ENCODE data around the gene TMEM151B. TPM values are rescaled to one million over a fixed set of nuclear protein-coding genes. Genes with fewer than 3 reads are reported as not detected.
A peak's percentile ranks its signal among the peaks of the same experiment; 100 is the strongest.

The TMEM151B gene
- polyA plus RNA-seq, 1 of the 3 experiments (the other 2 are of a cell fraction) = 0.05 TPM

DNA sequence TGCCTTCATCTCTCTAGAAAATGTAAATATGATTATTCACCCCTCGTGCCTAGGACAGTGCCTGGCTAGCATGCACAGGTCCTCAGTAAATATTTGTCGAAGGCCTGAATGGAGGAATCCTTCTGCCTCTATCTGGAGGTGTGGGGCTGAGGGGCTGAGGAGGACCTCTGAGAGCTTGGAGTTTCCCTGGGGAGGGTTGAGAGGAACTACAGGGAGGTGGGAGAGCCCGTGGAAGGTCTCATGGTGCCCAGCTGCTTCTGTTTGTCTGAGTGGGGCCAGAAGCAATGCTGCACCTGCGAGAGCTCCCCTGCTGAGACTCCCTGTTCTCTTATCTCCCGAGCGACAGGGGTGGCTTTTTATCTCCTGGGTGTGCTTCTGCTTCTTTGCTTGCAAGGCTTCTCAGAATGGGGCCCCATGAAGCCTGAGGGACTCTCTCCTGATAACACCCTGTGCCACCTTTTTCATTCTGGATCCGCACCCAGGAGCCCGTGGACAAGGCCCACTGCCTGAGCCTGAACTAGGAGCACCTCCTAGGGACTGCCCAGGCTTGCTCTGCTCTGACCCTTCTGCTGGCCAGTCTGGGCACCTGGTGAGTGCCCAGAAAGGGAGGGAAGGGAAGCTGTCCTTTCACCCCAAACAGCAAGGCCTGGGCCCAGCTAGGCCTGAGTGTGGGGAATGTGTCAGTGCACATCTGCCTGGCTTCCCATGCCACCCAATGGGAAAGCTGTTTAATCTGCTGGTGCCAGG is 44.5 kb upstream of the TMEM151B start:
- H4K20me1 ChIP-seq (ENCODE audit: insufficient read depth) = peaks cover 5% of the 10 kb centered on the region; the same call in 1 of the 2 replicates
- H3K9me3 ChIP-seq = no peaks in the 10 kb centered on the region
- no peak overlapping the region; a peak in 1 of 4 replicates for H3K4me3 ChIP-seq (ENCODE audit: low read depth in 2 of 2, low read length in 1 of 2)
- no peaks in the 10 kb centered on the region for H3K27me3 ChIP-seq (ENCODE audit: insufficient read depth)
- POLR2A ChIA-PET = interaction anchor here (0.7 to 4.7 kb wide), 4 partner anchors 9 to 42 kb away, joined by 3 to 49 read pairs (median 14); partner anchors contain the start of gene HSP90AB1
- 79% methylated on average over 6 of the region's 8 CpGs for WGBS (ENCODE audit: low lambda C conversion rate)
- H3K27ac ChIP-seq (ENCODE audit: low read depth in 2 of 2, low read length in 1 of 2) = peak overlapping the region in 1 of 2 experiments; percentile 69; a peak in 1 of 4 replicates
- H3K4me2 ChIP-seq = no peak overlapping the region
- no peak overlapping the region for H3K9ac ChIP-seq
- H3K9me2 ChIP-seq = no peaks in the 10 kb centered on the region
- H2AFZ ChIP-seq (ENCODE audit: low read depth) = no peak overlapping the region
- peaks cover 3% of the 10 kb centered on the region for H3F3A ChIP-seq (replicated peaks; ENCODE audit: insufficient read depth)
- CTCF ChIA-PET = interaction anchor here (1.0 to 13.7 kb wide), 5 partner anchors 9 to 131 kb away, joined by 3 to 224 read pairs (median 25); partner anchors contain the start of gene HSP90AB1
- H3K79me2 ChIP-seq (ENCODE audit: insufficient read depth) = peaks cover 7% of the 10 kb centered on the region; the same call in 1 of the 2 replicates
- 0 out of 2 replicates have a peak, but pooled peaks have one; percentile 16 for TF ChIP-seq GATA2 (CRISPR knock-in tag; IDR thresholded peaks at IDR 0.05)
- TF ChIP-seq CHD2 (IDR thresholded peaks at IDR 0.05; ENCODE audit: low read length, partially characterized antibody) = no peak
- TF ChIP-seq MAX (IDR thresholded peaks at IDR 0.05; ENCODE audit: low read depth) = no peak
- TF ChIP-seq, protein P1, sequence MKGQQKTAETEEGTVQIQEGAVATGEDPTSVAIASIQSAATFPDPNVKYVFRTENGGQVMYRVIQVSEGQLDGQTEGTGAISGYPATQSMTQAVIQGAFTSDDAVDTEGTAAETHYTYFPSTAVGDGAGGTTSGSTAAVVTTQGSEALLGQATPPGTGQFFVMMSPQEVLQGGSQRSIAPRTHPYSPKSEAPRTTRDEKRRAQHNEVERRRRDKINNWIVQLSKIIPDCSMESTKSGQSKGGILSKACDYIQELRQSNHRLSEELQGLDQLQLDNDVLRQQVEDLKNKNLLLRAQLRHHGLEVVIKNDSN (IDR thresholded peaks at IDR 0.05; ENCODE audit: borderline replicate concordance, low read depth) = no peak
- no peak for DNase-seq
- peaks cover 14 to 86% of the 10 kb centered on the region in 2 experiments for H3K4me1 ChIP-seq (ENCODE audit: control insufficient read depth in 1 of 2, insufficient read depth in 2 of 2, low read depth in 1 of 2, low read length in 1 of 2)
- H3K36me3 ChIP-seq (replicated peaks in 1 of 2; ENCODE audit: control insufficient read depth in 1 of 2, insufficient read depth in 2 of 2, low read length in 1 of 2) = no peaks in the 10 kb centered on the region

- H3K9ac ChIP-seq = no peak overlapping the region
- H3K9me3 ChIP-seq = no peaks in the 10 kb centered on the region
- H3K36me3 ChIP-seq (replicated peaks in 1 of 2; ENCODE audit: control insufficient read depth in 1 of 2, insufficient read depth in 2 of 2, low read length in 1 of 2) = no peaks in the 10 kb centered on the region
- peaks cover 13 to 80% of the 10 kb centered on the region in 2 experiments for H3K4me1 ChIP-seq (ENCODE audit: control insufficient read depth in 1 of 2, insufficient read depth in 2 of 2, low read depth in 1 of 2, low read length in 1 of 2)
- no peak overlapping the region for H3K4me3 ChIP-seq (ENCODE audit: low read depth in 2 of 2, low read length in 1 of 2)
- no peak overlapping the region for H3K4me2 ChIP-seq
- H3K27ac ChIP-seq (ENCODE audit: low read depth in 2 of 2, low read length in 1 of 2) = peak overlapping the region in 1 of 2 experiments; percentile 69; a peak in 1 of 4 replicates
- H2AFZ ChIP-seq (ENCODE audit: low read depth) = no peak overlapping the region
- ChIA-PET POLR2A (interaction anchor here (0.7 to 3.1 kb wide), 3 partner anchors 8 to 43 kb away, joined by 3 to 25 read pairs (median 4); partner anchors contain the start of gene HSP90AB1), CTCF (interaction anchor here (1.0 to 13.7 kb wide), 8 partner anchors 7 to 131 kb away, joined by 3 to 224 read pairs (median 12); partner anchors contain the start of gene HSP90AB1)
- H3K27me3 ChIP-seq (ENCODE audit: insufficient read depth) = no peaks in the 10 kb centered on the region
- H3F3A ChIP-seq (replicated peaks; ENCODE audit: insufficient read depth) = peaks cover 3% of the 10 kb centered on the region
- TF ChIP-seq FOXM1 (IDR thresholded peaks at IDR 0.05; ENCODE audit: low read depth) (no peak), TCF12 (IDR thresholded peaks at IDR 0.05) (no peak), NRF1 (IDR thresholded peaks at IDR 0.05; ENCODE audit: low read depth, low read length) (no peak), NFIC (IDR thresholded peaks at IDR 0.05; ENCODE audit: borderline replicate concordance) (no peak), FOXJ3 (CRISPR knock-in tag; IDR thresholded peaks at IDR 0.05) (no peak), GATA2 (CRISPR knock-in tag; IDR thresholded peaks at IDR 0.05) (no peak), JUND (IDR thresholded peaks at IDR 0.05) (no peak), RCOR1 (IDR thresholded peaks at IDR 0.05; ENCODE audit: low read length) (no peak), TEAD4 (IDR thresholded peaks at IDR 0.05; ENCODE audit: borderline replicate concordance, insufficient read depth) (no peak), POLR2AphosphoS5 (IDR thresholded peaks at IDR 0.05; ENCODE audit: low read depth, low read length) (no peak), RFX5 (IDR thresholded peaks at IDR 0.05; ENCODE audit: low read length) (no peak)
- TF ChIP-seq, protein P2, sequence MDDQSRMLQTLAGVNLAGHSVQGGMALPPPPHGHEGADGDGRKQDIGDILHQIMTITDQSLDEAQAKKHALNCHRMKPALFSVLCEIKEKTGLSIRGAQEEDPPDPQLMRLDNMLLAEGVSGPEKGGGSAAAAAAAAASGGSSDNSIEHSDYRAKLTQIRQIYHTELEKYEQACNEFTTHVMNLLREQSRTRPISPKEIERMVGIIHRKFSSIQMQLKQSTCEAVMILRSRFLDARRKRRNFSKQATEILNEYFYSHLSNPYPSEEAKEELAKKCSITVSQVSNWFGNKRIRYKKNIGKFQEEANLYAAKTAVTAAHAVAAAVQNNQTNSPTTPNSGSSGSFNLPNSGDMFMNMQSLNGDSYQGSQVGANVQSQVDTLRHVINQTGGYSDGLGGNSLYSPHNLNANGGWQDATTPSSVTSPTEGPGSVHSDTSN (IDR thresholded peaks at IDR 0.05) = no peak
- TF ChIP-seq, protein P3, sequence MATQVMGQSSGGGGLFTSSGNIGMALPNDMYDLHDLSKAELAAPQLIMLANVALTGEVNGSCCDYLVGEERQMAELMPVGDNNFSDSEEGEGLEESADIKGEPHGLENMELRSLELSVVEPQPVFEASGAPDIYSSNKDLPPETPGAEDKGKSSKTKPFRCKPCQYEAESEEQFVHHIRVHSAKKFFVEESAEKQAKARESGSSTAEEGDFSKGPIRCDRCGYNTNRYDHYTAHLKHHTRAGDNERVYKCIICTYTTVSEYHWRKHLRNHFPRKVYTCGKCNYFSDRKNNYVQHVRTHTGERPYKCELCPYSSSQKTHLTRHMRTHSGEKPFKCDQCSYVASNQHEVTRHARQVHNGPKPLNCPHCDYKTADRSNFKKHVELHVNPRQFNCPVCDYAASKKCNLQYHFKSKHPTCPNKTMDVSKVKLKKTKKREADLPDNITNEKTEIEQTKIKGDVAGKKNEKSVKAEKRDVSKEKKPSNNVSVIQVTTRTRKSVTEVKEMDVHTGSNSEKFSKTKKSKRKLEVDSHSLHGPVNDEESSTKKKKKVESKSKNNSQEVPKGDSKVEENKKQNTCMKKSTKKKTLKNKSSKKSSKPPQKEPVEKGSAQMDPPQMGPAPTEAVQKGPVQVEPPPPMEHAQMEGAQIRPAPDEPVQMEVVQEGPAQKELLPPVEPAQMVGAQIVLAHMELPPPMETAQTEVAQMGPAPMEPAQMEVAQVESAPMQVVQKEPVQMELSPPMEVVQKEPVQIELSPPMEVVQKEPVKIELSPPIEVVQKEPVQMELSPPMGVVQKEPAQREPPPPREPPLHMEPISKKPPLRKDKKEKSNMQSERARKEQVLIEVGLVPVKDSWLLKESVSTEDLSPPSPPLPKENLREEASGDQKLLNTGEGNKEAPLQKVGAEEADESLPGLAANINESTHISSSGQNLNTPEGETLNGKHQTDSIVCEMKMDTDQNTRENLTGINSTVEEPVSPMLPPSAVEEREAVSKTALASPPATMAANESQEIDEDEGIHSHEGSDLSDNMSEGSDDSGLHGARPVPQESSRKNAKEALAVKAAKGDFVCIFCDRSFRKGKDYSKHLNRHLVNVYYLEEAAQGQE (IDR thresholded peaks at IDR 0.05; ENCODE audit: low read depth, low read length) = no peak
- no peak for DNase-seq
- H3K9me2 ChIP-seq = no peaks in the 10 kb centered on the region
- peaks cover 7% of the 10 kb centered on the region; the same call in 1 of the 2 replicates for H3K79me2 ChIP-seq (ENCODE audit: insufficient read depth)
- peaks cover 5% of the 10 kb centered on the region; the same call in 1 of the 2 replicates for H4K20me1 ChIP-seq (ENCODE audit: insufficient read depth)
- 86% methylated on average over 14 of the region's 15 CpGs for WGBS (ENCODE audit: low lambda C conversion rate)
These were observed 43.7 kb upstream of the TMEM151B start for GRCh38 chr6:44226368-44227147.
